SK-N-MC (cell line): Measurements from ENCODE around the gene MINDY3.
"Not testable (repeated sequence)": the region's sequence is repeated elsewhere in the genome, so short reads cannot be mapped to it uniquely, and the experiment has no call there.

Experiments
- DNase-seq: peaks from one replicate; pipeline ENCODE4 v3.0.0-alpha.2; 2011; ENCODE audit warnings: low read depth, low spot score
- H3K27ac ChIP-seq: fragments of 200-600 bp; sonication (generic); 2 replicates; pipeline ENCODE4 v1.5.1; 2016; ENCODE audit warnings: mixed run types
- H3K36me3 ChIP-seq: fragments of 200-600 bp; sonication (generic); 2 replicates; pipeline ENCODE4 v1.6.1; 2017; ENCODE audit warnings: antibody characterized with exemption, low read length, mixed read lengths; ENCODE audit not compliant: insufficient read depth
- H3K4me3 ChIP-seq: fragments of 200-600 bp; sonication (generic); 2 replicates; pipeline ENCODE4 v1.5.1; 2016
- H3K9ac ChIP-seq: fragments of 200-600 bp; sonication (generic); 2 replicates; pipeline ENCODE4 v1.8.0; 2017; ENCODE audit warnings: mixed run types, mixed read lengths; ENCODE audit not compliant: insufficient read length
- H3K9me3 ChIP-seq: fragments of 200-600 bp; sonication (generic); 2 replicates; pipeline ENCODE4 v1.6.1; 2017; ENCODE audit warnings: low read depth, mild to moderate bottlenecking, antibody characterized with exemption, low read length, moderate library complexity, mixed read lengths
- EZH2 ChIP-seq: fragments of 200-600 bp; sonication (generic); IDR thresholded peaks from one replicate; pipeline ENCODE4 v1.6.1; 2017; ENCODE audit warnings: antibody characterized with exemption
- FOXP2 ChIP-seq: optimal IDR thresholded peaks from 2 replicates; pipeline ENCODE3; 2011; ENCODE audit warnings: mild to moderate bottlenecking, moderate library complexity; ENCODE audit not compliant: insufficient read depth; ENCODE audit errors: extremely low read length, control extremely low read depth
- POLR2AphosphoS5 ChIP-seq: IDR thresholded peaks from 2 replicates; pipeline ENCODE4 v1.6.1; 2012; ENCODE audit warnings: mild to moderate bottlenecking, low read depth, low read length, borderline replicate concordance

MINDY3 gene

DNA sequence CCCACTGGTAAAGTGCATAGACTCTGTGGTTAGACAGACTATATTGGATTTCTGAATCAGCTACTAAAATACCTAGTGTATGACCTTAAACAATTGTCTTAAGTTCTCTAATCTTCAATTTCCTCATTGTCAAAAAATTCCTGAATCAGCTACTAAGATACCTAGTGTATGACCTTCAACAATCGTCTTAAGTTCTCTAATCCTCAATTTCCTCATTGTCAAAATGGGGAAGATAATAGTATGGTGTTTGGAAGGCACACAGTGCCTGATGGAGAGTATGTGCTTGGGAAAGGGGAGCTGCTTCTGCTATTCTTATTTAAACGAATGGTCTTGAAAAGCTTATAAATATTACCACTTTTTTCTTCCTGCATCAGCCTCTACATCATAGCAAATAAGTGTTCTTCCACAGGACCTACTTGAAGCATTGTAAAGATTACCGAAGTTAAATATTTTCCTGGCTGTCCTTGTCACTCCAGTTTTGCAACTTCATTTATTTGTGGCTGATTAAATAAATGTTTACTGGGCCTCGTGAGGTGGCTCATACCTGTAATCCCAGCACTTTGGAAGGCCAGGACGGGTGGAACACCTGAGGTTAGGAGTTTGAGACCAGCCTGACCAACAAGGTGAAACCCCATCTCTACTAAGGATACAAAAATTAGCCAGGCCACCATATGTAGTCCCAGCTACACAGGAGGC lies 76.2 kb downstream of the MINDY3 start:
- Histone ChIP-seq H3K9ac (no peak overlapping the region), H3K27ac (no peak overlapping the region), H3K4me3 (no peak overlapping the region), H3K36me3 (no peaks in the 10 kb centered on the region), H3K9me3 (no peaks in the 10 kb centered on the region)
- TF ChIP-seq EZH2 (no peak), FOXP2 (no peak), POLR2AphosphoS5 (no peak)
- DNase-seq, result no peak

- DNase-seq, result no peak
- Histone ChIP-seq H3K9me3 (no peaks in the 10 kb centered on the region), H3K9ac (no peak overlapping the region), H3K27ac (no peak overlapping the region), H3K4me3 (no peak overlapping the region), H3K36me3 (no peaks in the 10 kb centered on the region; the same call in 1 of the 2 replicates)
- TF ChIP-seq EZH2 (no peak), FOXP2 (no peak), POLR2AphosphoS5 (no peak)
Observed at GRCh38 chr10:15782851-15783250, 77.5 kb downstream of the MINDY3 start.

DNA sequence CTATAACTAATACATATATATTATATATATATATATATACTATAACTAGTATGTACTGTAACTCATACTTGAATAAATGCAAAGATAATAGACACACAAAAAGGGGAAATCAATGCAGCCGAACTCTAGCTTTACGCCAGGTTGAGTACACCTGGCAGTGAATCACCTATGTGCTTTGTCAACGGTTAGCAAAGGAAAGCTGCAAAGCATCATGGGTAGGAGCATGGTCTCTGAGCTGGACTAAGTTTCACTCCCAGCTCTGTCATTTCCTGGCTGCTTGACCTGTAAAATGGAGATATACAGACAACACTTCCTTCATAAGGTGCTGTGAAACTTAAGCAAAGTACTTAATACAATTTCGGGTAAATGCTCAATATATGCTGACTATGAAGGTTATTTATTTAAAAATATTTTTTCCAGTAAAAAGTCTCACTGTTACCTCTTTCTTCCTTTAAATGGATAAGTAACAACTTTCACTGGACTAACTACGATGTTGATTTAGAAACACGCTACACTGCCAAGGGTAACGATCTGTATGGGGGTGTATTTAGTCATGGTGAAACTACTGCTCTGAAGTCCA lies 78.8 kb downstream of the MINDY3 start:
- Histone ChIP-seq H3K27ac (no peak overlapping the region), H3K4me3 (no peak overlapping the region), H3K9ac (no peak overlapping the region), H3K9me3 (no peaks in the 10 kb centered on the region), H3K36me3 (no peaks in the 10 kb centered on the region; the same call in 1 of the 2 replicates)
- TF ChIP-seq EZH2, result no peak
- no peak for TF ChIP-seq FOXP2
- TF ChIP-seq POLR2AphosphoS5, result no peak
- no peak for DNase-seq

DNA sequence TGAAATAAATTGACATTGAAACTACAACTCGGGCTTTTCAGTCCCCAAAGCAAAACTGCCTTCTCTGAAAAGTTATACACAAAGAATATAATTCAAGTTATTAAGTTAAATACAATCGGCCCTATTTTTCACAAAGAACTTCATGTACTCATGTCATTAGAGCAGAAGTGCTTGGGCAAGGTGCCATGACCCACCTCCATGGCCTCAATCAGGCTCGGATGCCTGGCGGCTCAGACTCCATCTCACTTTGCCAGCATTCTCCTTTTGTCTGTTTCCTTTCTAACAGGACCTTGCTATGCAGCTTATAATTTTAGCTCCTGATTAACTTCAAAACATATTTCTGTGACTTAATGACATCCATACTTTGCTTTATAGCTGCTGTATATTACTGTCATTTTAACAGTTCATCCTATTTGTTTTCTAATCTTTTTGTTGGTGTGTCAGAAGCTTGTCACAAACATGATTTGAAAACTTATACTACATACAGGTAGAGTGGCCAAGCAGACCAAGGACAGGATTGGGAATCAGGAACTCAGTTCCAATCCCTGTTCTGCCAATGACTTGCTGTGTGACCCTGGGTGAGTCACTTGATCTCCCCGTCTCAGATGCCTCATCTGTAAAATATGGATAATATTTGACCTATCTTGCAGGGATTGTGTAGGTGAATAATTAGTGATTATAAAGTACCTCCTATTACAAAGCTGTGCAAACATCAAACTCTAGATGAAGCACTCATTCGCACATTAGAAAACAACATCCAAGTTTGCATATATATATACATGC lies 79.8 kb downstream of the MINDY3 start:
- H3K36me3 ChIP-seq, result no peaks in the 10 kb centered on the region; the same call in 1 of the 2 replicates
- H3K27ac ChIP-seq, result no peak overlapping the region
- no peak overlapping the region for H3K9ac ChIP-seq
- TF ChIP-seq EZH2, result no peak
- TF ChIP-seq POLR2AphosphoS5, result no peak
- TF ChIP-seq FOXP2, result no peak
- no peak overlapping the region for H3K4me3 ChIP-seq
- no peak for DNase-seq
- H3K9me3 ChIP-seq, result no peaks in the 10 kb centered on the region

DNA sequence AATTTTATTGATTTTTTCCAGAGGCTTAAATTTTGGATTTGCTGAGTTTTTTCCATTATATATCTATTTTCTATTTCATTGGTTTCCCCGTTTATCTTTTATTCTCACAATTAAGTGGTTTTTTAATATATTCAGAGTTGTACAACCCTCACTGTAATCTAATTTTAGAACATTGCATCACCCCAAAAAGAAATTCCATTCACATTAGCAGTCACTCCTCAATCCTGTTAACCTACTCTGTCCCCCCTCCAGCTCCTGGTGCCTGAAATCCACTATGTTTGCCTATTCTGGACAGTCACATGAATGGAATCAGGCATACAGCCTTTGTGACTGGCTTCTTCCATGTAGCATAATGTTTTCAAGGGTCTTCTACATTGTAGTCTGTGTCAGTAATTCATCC lies 84.8 kb downstream of the MINDY3 start:
- Histone ChIP-seq H3K9ac (no peak overlapping the region), H3K9me3 (no peaks in the 10 kb centered on the region), H3K27ac (no peak overlapping the region), H3K36me3 (no peaks in the 10 kb centered on the region; the same call in 1 of the 2 replicates), H3K4me3 (no peak overlapping the region)
- no peak for DNase-seq
- TF ChIP-seq EZH2 (no peak), FOXP2 (no peak), POLR2AphosphoS5 (no peak)

DNA sequence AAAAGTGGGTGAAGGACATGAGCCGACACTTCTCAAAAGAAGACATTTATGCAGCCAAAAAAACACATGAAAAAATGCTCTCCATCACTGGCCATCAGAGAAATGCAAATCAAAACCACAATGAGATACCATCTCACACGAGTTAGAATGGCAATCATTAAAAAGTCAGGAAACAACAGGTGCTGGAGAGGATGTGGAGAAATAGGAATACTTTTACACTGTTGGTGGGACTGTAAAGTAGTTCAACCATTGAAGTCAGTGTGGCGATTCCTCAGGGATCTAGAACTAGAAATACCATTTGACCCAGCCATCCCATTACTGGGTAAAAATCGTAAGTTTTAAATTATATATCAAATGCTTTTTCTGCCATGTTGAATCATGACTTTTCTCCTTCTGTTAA lies 85.8 kb downstream of the MINDY3 start:
- H3K27ac ChIP-seq, H3K9ac ChIP-seq, DNase-seq, H3K36me3 ChIP-seq, H3K9me3 ChIP-seq, H3K4me3 ChIP-seq: not testable (repeated sequence)

DNA sequence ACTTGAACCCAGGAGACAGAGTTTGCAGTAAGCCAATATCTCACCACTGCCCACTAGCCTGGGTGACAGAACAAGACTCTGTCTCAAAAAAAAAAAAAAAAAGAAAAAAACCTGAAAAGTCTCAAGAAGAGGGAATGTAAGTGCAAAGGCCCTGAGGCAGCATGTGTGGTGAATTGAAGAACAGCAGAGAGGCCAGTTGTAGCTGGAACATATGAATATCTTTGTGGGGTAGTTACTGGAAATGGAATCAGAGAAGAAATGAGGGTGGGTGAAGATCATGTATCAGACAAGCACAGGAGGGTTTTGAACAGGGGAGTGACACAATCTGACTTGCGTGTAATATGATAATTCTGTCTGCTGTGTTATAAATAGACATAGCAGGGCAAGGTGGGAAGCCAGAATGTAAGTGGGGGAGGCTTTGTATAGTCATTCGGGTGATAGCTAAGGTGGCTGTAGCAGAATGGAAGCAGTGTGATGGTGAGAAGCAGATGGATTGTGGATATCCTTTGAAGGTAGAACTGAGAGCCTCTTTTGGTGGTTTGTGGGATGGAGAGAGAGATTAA lies 95.3 kb downstream of the MINDY3 start:
- TF ChIP-seq FOXP2, result no peak
- Histone ChIP-seq H3K9me3 (no peaks in the 10 kb centered on the region), H3K4me3 (no peak overlapping the region), H3K27ac (no peak overlapping the region), H3K36me3 (no peaks in the 10 kb centered on the region), H3K9ac (no peak overlapping the region)
- DNase-seq, result no peak

DNA sequence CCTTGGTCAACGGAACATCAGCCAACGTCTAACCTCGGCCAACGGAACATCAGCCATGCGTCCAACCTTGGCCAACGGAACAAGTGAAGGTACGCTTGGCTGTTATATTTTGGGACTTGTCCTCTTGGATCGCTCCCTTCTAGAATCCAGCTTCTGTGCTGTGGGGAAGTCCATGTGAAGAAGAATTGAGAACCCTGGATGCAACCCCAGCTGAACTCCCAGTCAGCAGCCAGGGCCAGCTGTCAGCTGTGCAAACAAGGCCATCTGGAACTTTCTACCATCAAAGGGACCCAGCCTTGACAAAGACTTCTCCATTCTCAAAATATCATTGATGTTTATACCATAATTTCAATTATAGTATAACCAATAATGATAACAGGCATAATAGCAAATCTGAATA lies 97.3 kb downstream of the MINDY3 start:
- Histone ChIP-seq H3K27ac (no peak overlapping the region), H3K4me3 (no peak overlapping the region), H3K9me3 (no peaks in the 10 kb centered on the region), H3K9ac (no peak overlapping the region), H3K36me3 (no peaks in the 10 kb centered on the region)
- TF ChIP-seq POLR2AphosphoS5, result no peak
- no peak for TF ChIP-seq EZH2
- TF ChIP-seq FOXP2, result no peak
- no peak for DNase-seq

GRCh38 chr10:15762239-15762638 lies 98.1 kb downstream of the MINDY3 start:
- H3K4me3 ChIP-seq, H3K36me3 ChIP-seq, DNase-seq: not testable (repeated sequence)

DNA sequence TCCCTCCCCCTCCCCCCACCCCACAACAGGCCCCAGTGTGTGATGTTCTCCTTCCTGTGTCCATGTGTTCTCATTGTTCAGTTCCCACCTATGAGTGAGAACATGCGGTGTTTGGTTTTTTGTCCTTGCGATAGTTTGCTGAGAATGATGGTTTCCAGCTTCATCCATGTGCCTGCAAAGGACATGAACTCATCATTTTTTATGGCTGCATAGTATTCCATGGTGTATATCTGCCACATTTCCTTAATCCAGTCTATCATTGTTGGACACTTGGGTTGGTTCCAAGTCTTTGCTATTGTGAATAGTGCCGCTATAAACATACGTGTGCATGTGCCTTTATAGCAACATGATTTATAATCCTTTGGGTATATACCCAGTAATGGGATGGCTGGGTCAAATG lies 99.1 kb downstream of the MINDY3 start:
- not testable (repeated sequence) for H3K36me3 ChIP-seq, H3K9ac ChIP-seq, H3K4me3 ChIP-seq, H3K9me3 ChIP-seq, DNase-seq, H3K27ac ChIP-seq

More at GRCh38 chr10:15762239-15762638, 98.1 kb downstream of the MINDY3 start:
- H3K9me3 ChIP-seq, H3K9ac ChIP-seq, H3K27ac ChIP-seq: not testable (repeated sequence)
